RWPE2 (cell line): ENCODE measurements around the gene B4GALT3.

Source experiments
- ATAC-seq: fragments of 200-7000 bp; cut with Tn5 transposase; 3 replicates; pipeline ENCODE4 v1.9.1; 2021; ENCODE audit warnings: low read depth
- DNase-seq: peaks from one replicate; pipeline ENCODE4 v3.0.0-alpha.2; 2020; ENCODE audit warnings: low spot score
- H3K27ac ChIP-seq: fragments of 450-650 bp; 2 replicates; pipeline ENCODE4 v1.5.1; 2017; ENCODE audit warnings: mild to moderate bottlenecking; ENCODE audit not compliant: poor library complexity, severe bottlenecking
- H3K27me3 ChIP-seq: fragments of 250-450 bp; sonication (Bioruptor Pico); 2 replicates; pipeline ENCODE4 v1.5.1; 2021; ENCODE audit warnings: mild to moderate bottlenecking, moderate library complexity; ENCODE audit not compliant: insufficient read depth, poor library complexity, severe bottlenecking
- H3K36me3 ChIP-seq: fragments of 250-450 bp; sonication (Bioruptor Pico); 2 replicates; pipeline ENCODE4 v1.5.1; 2020; ENCODE audit warnings: low read depth, mild to moderate bottlenecking, moderate library complexity
- H3K4me1 ChIP-seq: fragments of 250-450 bp; sonication (Bioruptor Pico); 2 replicates; pipeline ENCODE4 v1.5.1; 2021; ENCODE audit warnings: mild to moderate bottlenecking, moderate library complexity; ENCODE audit not compliant: insufficient read depth, poor library complexity, severe bottlenecking
- H3K4me3 ChIP-seq: fragments of 250-450 bp; sonication (Bioruptor Pico); 2 replicates; pipeline ENCODE4 v1.5.1; 2021; ENCODE audit warnings: mild to moderate bottlenecking, moderate library complexity; ENCODE audit not compliant: severe bottlenecking
- H3K9me3 ChIP-seq: fragments of 250-450 bp; sonication (Bioruptor Pico); 2 replicates; pipeline ENCODE4 v1.5.1; 2021; ENCODE audit warnings: mild to moderate bottlenecking, moderate library complexity; ENCODE audit not compliant: severe bottlenecking
- TF ChIP-seq, protein P1 (sequence below): fragments of 450-650 bp; IDR thresholded peaks from one replicate; pipeline ENCODE4 v1.5.1; 2017; ENCODE audit warnings: mild to moderate bottlenecking, moderate library complexity; ENCODE audit not compliant: poor library complexity, severe bottlenecking

The B4GALT3 gene

GRCh38 chr1:161201836-161202712 is 24.8 kb upstream of the B4GALT3 start, which contains the start of gene NDUFS2:
NDUFS2 (plus strand) TSS chr1:161202367; CDS start chr1:161202386, 19 bp downstream.
- H3K36me3 ChIP-seq: peaks cover 39% of the 10 kb centered on the region
- peak within 1 kb of the TSS; percentile 47 for H3K27ac ChIP-seq
- TF ChIP-seq, protein P1, sequence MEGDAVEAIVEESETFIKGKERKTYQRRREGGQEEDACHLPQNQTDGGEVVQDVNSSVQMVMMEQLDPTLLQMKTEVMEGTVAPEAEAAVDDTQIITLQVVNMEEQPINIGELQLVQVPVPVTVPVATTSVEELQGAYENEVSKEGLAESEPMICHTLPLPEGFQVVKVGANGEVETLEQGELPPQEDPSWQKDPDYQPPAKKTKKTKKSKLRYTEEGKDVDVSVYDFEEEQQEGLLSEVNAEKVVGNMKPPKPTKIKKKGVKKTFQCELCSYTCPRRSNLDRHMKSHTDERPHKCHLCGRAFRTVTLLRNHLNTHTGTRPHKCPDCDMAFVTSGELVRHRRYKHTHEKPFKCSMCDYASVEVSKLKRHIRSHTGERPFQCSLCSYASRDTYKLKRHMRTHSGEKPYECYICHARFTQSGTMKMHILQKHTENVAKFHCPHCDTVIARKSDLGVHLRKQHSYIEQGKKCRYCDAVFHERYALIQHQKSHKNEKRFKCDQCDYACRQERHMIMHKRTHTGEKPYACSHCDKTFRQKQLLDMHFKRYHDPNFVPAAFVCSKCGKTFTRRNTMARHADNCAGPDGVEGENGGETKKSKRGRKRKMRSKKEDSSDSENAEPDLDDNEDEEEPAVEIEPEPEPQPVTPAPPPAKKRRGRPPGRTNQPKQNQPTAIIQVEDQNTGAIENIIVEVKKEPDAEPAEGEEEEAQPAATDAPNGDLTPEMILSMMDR: peak; percentile 38
- no peaks in the 10 kb centered on the region for H3K27me3 ChIP-seq
- ATAC-seq (peak; percentile 96), DNase-seq (peak; percentile 98)
- peaks cover 6% of the 10 kb centered on the region for H3K4me1 ChIP-seq
- peak within 1 kb of the TSS; percentile 58 for H3K4me3 ChIP-seq
- H3K9me3 ChIP-seq: no peaks in the 10 kb centered on the region

DNA sequence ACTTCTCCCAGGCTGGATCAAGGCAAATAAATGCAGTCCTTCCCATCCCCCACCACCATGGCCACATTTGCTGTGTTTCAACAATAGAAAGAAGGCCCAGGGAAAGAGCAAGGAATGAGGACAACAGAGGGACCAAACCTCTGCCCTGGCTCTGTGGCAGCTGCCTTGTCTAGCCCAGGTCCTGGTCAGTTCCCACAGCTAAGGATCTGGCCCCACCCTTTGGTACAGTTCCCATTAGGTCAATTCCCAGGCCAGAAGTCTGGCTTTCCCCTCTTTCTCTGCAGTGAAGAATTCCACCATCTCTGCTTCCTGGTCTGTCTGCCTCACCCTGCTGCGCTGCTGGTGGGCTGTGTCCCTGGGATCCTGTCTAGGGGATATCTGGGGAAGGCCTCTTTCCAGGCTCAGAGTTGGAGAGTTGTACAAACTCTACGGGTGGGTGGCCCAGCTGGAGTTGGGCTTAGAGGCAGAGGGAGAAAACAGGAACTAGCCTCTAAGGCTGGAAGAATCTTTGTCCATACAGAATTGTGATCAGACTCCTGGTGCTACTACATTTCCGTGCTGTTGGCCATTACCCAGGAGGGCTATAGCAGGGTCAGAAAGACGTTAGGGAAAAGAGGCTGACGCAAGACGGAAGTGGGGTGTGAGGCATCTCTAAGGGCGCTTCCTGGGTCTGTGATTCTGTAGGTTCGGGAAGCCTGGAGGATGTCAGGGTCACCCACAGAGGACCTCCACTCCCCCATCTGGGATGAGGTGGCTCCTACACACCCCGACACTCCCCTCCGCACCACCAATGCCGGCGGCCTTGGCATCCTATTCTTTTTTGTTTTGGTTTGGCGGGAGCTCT is 23.9 kb upstream of the B4GALT3 start:
- H3K27me3 ChIP-seq: no peaks in the 10 kb centered on the region
- H3K4me1 ChIP-seq: peaks cover 6% of the 10 kb centered on the region
- H3K36me3 ChIP-seq: peaks cover 30% of the 10 kb centered on the region
- peak overlapping the region; percentile 58 for H3K4me3 ChIP-seq
- ATAC-seq: no peak
- H3K27ac ChIP-seq: peak overlapping the region; percentile 47
- H3K9me3 ChIP-seq: no peaks in the 10 kb centered on the region
- DNase-seq: no peak
- TF ChIP-seq, protein P1: no peak

- peaks cover 6% of the 10 kb centered on the region for H3K4me1 ChIP-seq
- DNase-seq (no peak), ATAC-seq (no peak)
- H3K27me3 ChIP-seq: no peaks in the 10 kb centered on the region
- TF ChIP-seq, protein P1: no peak
- no peaks in the 10 kb centered on the region for H3K9me3 ChIP-seq
- peak overlapping the region; percentile 47 for H3K27ac ChIP-seq
- no peak overlapping the region for H3K4me3 ChIP-seq
- peaks cover 23% of the 10 kb centered on the region for H3K36me3 ChIP-seq
Observed at GRCh38 chr1:161200421-161200991, 23.2 kb upstream of the B4GALT3 start.

DNA sequence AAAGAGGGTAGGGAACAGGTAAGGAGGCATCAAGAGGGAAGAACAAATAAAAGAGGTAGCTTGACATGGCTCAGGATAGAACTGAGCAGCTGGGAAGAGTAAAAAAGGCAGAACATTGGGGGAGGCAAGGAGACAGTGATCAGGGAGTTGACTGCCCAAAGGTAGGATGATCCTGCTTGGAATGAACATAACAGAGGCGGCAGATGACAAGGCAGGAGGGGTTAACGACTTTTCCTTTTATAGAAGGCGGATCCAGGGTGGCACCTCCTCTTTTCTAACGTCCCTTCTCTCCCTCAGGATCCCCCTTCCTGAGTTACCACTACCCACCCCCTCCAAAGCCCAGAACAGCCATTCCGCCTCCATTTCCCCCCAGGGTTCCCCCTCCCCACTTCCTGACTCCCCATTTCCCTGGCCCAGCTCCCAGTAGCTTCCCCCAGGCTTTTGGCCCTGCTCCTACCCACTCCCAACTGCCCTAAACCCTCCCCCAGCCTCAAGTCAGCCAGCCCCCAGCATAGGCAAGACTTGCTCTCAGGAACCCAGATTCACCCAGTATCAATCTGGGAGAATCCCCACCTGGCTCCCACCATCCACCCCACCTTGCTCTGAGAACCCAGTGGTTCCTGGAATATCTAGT is 22.3 kb upstream of the B4GALT3 start:
- H3K36me3 ChIP-seq: peaks cover 15% of the 10 kb centered on the region
- no peaks in the 10 kb centered on the region for H3K27me3 ChIP-seq
- no peak for ATAC-seq
- H3K9me3 ChIP-seq: no peaks in the 10 kb centered on the region
- TF ChIP-seq, protein P1: no peak
- no peak for DNase-seq
- peaks cover 6% of the 10 kb centered on the region for H3K4me1 ChIP-seq
- H3K27ac ChIP-seq: no peak overlapping the region
- no peak overlapping the region for H3K4me3 ChIP-seq
